ENCODE data around the gene TMEM233. TPM values are rescaled to one million over a fixed set of nuclear protein-coding genes. Genes with fewer than 3 reads are reported as not detected.

The TMEM233 gene
- total and polyA plus RNA-seq, 9 of the 15 experiments (the other 6 are each of a cell fraction or from before 2014, with no cell fraction given) = 0.04 to 0.17 (median 0.07) TPM; not detected in 2

- Histone ChIP-seq H4K20me1 (replicated peaks; ENCODE audit: control insufficient read depth, insufficient read depth, low read length) (no peaks in the 10 kb centered on the region), H3K27ac (ENCODE audit: extremely low read depth, low read depth, low read length) (no peak overlapping the region), H3K9me3 (replicated peaks; ENCODE audit: control insufficient read depth, insufficient read depth, low read depth, low read length) (no peaks in the 10 kb centered on the region), H3K9me1 (ENCODE audit: control insufficient read depth, insufficient read depth, low read length) (no peaks in the 10 kb centered on the region), H2AFZ (ENCODE audit: low read depth, low read length) (no peak overlapping the region), H3K79me2 (ENCODE audit: control insufficient read depth, insufficient read depth, low read length) (no peaks in the 10 kb centered on the region), H3K9ac (ENCODE audit: insufficient read depth in 1 of 2, low read depth in 2 of 2, low read length in 2 of 2) (no peak overlapping the region), H3K4me1 (replicated peaks in 1 of 2; ENCODE audit: control insufficient read depth in 2 of 2, insufficient read depth in 2 of 2, low read length in 2 of 2) (peaks cover 0 to 3% of the 10 kb centered on the region in 2 experiments; a peak in 3 of 5 replicates), H3K36me3 (ENCODE audit: control insufficient read depth, insufficient read depth, low read length) (peaks cover 47% of the 10 kb centered on the region), H3K4me2 (ENCODE audit: insufficient read depth, low read length) (no peak overlapping the region), H3K27me3 (ENCODE audit: control insufficient read depth in 2 of 2, insufficient read depth in 2 of 2, low read length in 2 of 2) (no peaks in the 10 kb centered on the region), H3K4me3 (no peak overlapping the region)
- in situ Hi-C loops (cut with MboI) (no loop called here), intact Hi-C loops (cut with micrococcal nuclease) (no loop called here)
- FAIRE-seq (no peak), DNase-seq (ENCODE audit: extremely low read depth in 1 of 4, low spot score in 3 of 4) (no peak), ATAC-seq (no peak)
- 80% methylated on average over 12 of the region's 12 CpGs for WGBS (ENCODE audit: insufficient coverage, low coverage, missing lambda C conversion rate)
- CTCF ChIA-PET (ENCODE audit: low intra/inter-chr PET ratio) = no interaction called here
- BruUV-seq (replicated peaks) = TSS peak; percentile 27
- POLR2A ChIA-PET = interaction anchor here (1.3 to 2.0 kb wide), 4 partner anchors 9 to 24 kb away, joined by 4 to 6 read pairs (median 6); no protein-coding TSS in a partner anchor
- no peak for TF ChIP-seq BRF2 (IDR thresholded peaks at IDR 0.05; ENCODE audit: borderline replicate concordance, insufficient read depth, insufficient read length)
- no peak for TF ChIP-seq NR4A1 (CRISPR knock-in tag; IDR thresholded peaks at IDR 0.05)
- no peak for TF ChIP-seq NR4A1 (tag; IDR thresholded peaks at IDR 0.05)
- TF ChIP-seq ERF (CRISPR knock-in tag; IDR thresholded peaks at IDR 0.05) = no peak
- TF ChIP-seq CXXC5 (CRISPR knock-in tag; IDR thresholded peaks at IDR 0.05) = no peak
- TF ChIP-seq ZNF263 (CRISPR knock-in tag; IDR thresholded peaks at IDR 0.05; ENCODE audit: borderline replicate concordance) = no peak
- no peak for TF ChIP-seq MCM7 (IDR thresholded peaks at IDR 0.05)
- TF ChIP-seq PTBP1 (IDR thresholded peaks at IDR 0.05; ENCODE audit: low read depth, low read length) = no peak
- no peak for TF ChIP-seq SP2 (IDR thresholded peaks at IDR 0.05; ENCODE audit: extremely low read depth, low read depth, low read length, poor library complexity, severe bottlenecking)
- no peak for TF ChIP-seq FOXP4 (CRISPR knock-in tag; IDR thresholded peaks at IDR 0.05; ENCODE audit: borderline replicate concordance)
- no peak for TF ChIP-seq POLR3A (IDR thresholded peaks at IDR 0.05; ENCODE audit: borderline replicate concordance, extremely low read depth, insufficient read depth, insufficient read length)
- TF ChIP-seq KDM2B (CRISPR knock-in tag; IDR thresholded peaks at IDR 0.05) = no peak
- no peak for TF ChIP-seq MYBL2 (IDR thresholded peaks at IDR 0.05; ENCODE audit: low read depth)
- no peak for TF ChIP-seq MYBL2 (CRISPR knock-in tag; IDR thresholded peaks at IDR 0.05; ENCODE audit: borderline replicate concordance)
- no peak for TF ChIP-seq DEAF1 (CRISPR knock-in tag; IDR thresholded peaks at IDR 0.05)
- no peak for TF ChIP-seq KDM5B (IDR thresholded peaks at IDR 0.05; ENCODE audit: insufficient replicate concordance, low read depth, low read length)
- no peak for TF ChIP-seq FUS (optimal IDR thresholded peaks at IDR 0.05; ENCODE audit: low read depth, low read length)
These were observed 92.8 kb downstream of the TMEM233 start for GRCh38 chr12:119686355-119686754.

Data from K562 (cell line).